Panc1 (cell line): ENCODE data around the gene DPT. TPM values are rescaled to one million over a fixed set of nuclear protein-coding genes. Genes with fewer than 3 reads are reported as not detected.

Source experiments
- ATAC-seq: fragments of 200-7000 bp; cut with Tn5 transposase; 2 replicates; pipeline ENCODE4 v1.9.1; 2020; ENCODE audit warnings: mild to moderate bottlenecking, moderate library complexity
- BruUV-seq: library from RNA; stranded (reverse); fragments of 400-500 nt; replicated peaks from 2 replicates; lab custom pipeline; 2021; lab: Mats Ljungman, UMichigan
- CTCF ChIA-PET: fragments of 300-600 bp; sonication (Branson Sonifier 250); formaldehyde crosslinking; loops from one replicate; lab custom pipeline; 2022; ENCODE audit warnings: antibody characterized with exemption; lab: Charles Lee
- POLR2A ChIA-PET: fragments of 300-600 bp; sonication (Branson Sonifier 250); formaldehyde crosslinking; loops from one replicate; lab custom pipeline; 2022; ENCODE audit warnings: antibody characterized with exemption; lab: Charles Lee
- DNase-seq: peaks from one replicate; pipeline ENCODE4 v3.0.0-alpha.2; 2010; ENCODE audit warnings: low read depth, low spot score
- H3K27ac ChIP-seq: 2 replicates; pipeline ENCODE4 v1.5.1; 2011; ENCODE audit warnings: mild to moderate bottlenecking, low read length, inconsistent platforms
- H3K27me3 ChIP-seq: fragments of 200-500 bp; sonication (Bioruptor generic); 2 replicates; pipeline ENCODE4 v1.6.0; 2014; ENCODE audit warnings: low read length, inconsistent platforms; ENCODE audit not compliant: control insufficient read depth, insufficient read depth
- H3K36me3 ChIP-seq: fragments of 200-500 bp; sonication (Bioruptor generic); 2 replicates; pipeline ENCODE4 v1.5.1; 2014; ENCODE audit warnings: inconsistent platforms, mild to moderate bottlenecking, low read length, moderate library complexity; ENCODE audit not compliant: control insufficient read depth, insufficient read depth
- H3K4me1 ChIP-seq: 2 replicates; pipeline ENCODE4 v1.5.1; 2011; ENCODE audit warnings: inconsistent platforms, mild to moderate bottlenecking, low read length, moderate library complexity; ENCODE audit not compliant: control insufficient read depth, insufficient read depth
- H3K4me3 ChIP-seq, 2 experiments: 2 replicates each; pipeline ENCODE4 v1.5.1; 2011 to 2012; ENCODE audit warnings: low read depth in 2 of 2, low read length in 2 of 2, mild to moderate bottlenecking in 2 of 2, inconsistent platforms in 1 of 2, moderate library complexity in 1 of 2
- H3K9me3 ChIP-seq: fragments of 200-500 bp; sonication (Bioruptor generic); 2 replicates; pipeline ENCODE4 v1.5.1; 2014; ENCODE audit warnings: low read depth, mild to moderate bottlenecking, inconsistent platforms, low read length, moderate library complexity; ENCODE audit not compliant: control insufficient read depth, insufficient read depth
- POLR2AphosphoS5 ChIP-seq: IDR thresholded peaks from 2 replicates; pipeline ENCODE4 v1.6.1; 2012; ENCODE audit warnings: mild to moderate bottlenecking, low read depth, low read length, moderate library complexity
- SIN3A ChIP-seq: IDR thresholded peaks from 2 replicates; pipeline ENCODE4 v1.6.1; 2012; ENCODE audit warnings: low read depth, mild to moderate bottlenecking, low read length, moderate library complexity, borderline replicate concordance; ENCODE audit not compliant: insufficient read depth
- TCF7L2 ChIP-seq: IDR thresholded peaks from 2 replicates; pipeline ENCODE4 v1.6.1; 2011; ENCODE audit warnings: mild to moderate bottlenecking, low read depth, low read length, inconsistent platforms
- in situ Hi-C: cut with HindIII; loops from 2 replicates; pipeline ENCODE4 v1.10.0; 2016; ENCODE audit warnings: low sequenced_read_pairs, low pct_unique_long_range_greater_than_20kb
- intact Hi-C: fragments of 100-400 bp; cut with micrococcal nuclease; formaldehyde crosslinking; loops from one replicate; pipeline ENCODE4 v1.10.0; 2022; ENCODE audit not compliant: unreplicated experiment
- total RNA-seq: library from RNA; stranded (reverse); gene quantifications from one replicate; pipeline ENCODE4 v1.2.1, GENCODE V29; 2021; ENCODE audit not compliant: unreplicated experiment
- TF ChIP-seq, protein P1 (sequence below), 2 experiments: IDR thresholded peaks; 2 replicates each; pipeline ENCODE4 v1.6.1; 2011 to 2012; ENCODE audit warnings: low read depth in 2 of 2, control low read depth in 1 of 2, low read length in 1 of 2, mild to moderate bottlenecking in 1 of 2, moderate library complexity in 1 of 2; ENCODE audit not compliant: insufficient read depth in 1 of 2
- TF ChIP-seq, protein P2 (sequence below): fragments of 450-650 bp; IDR thresholded peaks from 2 replicates; pipeline ENCODE4 v1.5.1; 2017; ENCODE audit warnings: mild to moderate bottlenecking

Gene DPT
- total RNA-seq, 1 experiment from 2014 or later, result not detected

DNA sequence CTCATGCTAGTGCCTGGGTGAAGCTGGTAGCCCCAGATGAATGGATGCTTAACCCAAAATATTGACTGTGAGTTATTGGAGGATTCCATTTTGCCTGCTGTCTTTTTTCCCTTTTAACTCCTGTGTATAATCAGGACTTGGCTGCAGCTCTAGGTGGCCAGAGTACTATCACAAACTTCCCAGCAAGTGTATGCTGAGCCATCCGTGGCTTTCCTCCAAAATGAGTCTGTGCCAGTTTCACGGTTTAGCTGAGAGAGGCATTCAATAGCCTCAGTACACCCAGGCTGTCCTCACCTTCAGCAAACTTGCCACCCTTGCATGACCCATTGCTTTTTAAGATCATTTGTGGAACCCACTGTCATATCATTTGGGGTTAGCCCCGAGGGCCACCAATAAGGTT, 5.3 kb upstream of the DPT start:
- no peaks in the 10 kb centered on the region for H3K36me3 ChIP-seq
- H3K27ac ChIP-seq, result no peak overlapping the region
- ATAC-seq, result no peak
- no peaks in the 10 kb centered on the region for H3K9me3 ChIP-seq
- CTCF ChIA-PET, result no interaction called here
- no TSS peak for BruUV-seq
- no peak for DNase-seq
- POLR2A ChIA-PET, result no interaction called here
- 0 out of 2 replicates have a peak, but pooled peaks cover 4% of the 10 kb centered on the region for H3K4me1 ChIP-seq
- no peaks in the 10 kb centered on the region; the same call in 1 of the 2 replicates for H3K27me3 ChIP-seq
- TF ChIP-seq SIN3A (no peak), POLR2AphosphoS5 (no peak)
- H3K4me3 ChIP-seq, result no peak overlapping the region
- intact Hi-C loops, result no loop called here
- in situ Hi-C loops, result no loop called here

DNA sequence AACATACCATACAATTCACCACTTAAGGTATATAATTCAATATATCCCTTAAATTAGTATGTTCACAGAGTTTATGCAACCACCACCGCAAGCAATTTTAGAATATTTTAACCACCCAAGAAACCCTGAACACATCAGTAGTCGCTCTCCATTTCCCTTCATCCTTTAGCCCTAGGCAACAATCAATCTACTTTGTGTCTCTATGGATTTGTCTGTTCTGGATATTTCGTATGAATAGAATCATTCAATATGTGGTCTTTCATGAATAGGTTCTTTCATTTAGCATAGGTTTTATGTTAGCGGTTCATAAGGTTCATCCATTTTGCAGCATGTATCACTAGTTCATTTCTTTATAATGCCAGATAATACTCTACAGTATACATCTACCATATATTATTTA, 4.2 kb upstream of the DPT start:
- Histone ChIP-seq H3K4me1 (0 out of 2 replicates have a peak, but pooled peaks cover 4% of the 10 kb centered on the region), H3K4me3 (no peak overlapping the region), H3K9me3 (no peaks in the 10 kb centered on the region), H3K27ac (no peak overlapping the region), H3K27me3 (no peaks in the 10 kb centered on the region; the same call in 1 of the 2 replicates), H3K36me3 (no peaks in the 10 kb centered on the region)
- POLR2A ChIA-PET, result no interaction called here
- no peak for ATAC-seq
- no peak for DNase-seq
- intact Hi-C loops (no loop called here), in situ Hi-C loops (no loop called here)
- BruUV-seq, result no TSS peak
- CTCF ChIA-PET, result no interaction called here
- TF ChIP-seq TCF7L2, result no peak
- TF ChIP-seq POLR2AphosphoS5, result no peak
- TF ChIP-seq, protein P1, sequence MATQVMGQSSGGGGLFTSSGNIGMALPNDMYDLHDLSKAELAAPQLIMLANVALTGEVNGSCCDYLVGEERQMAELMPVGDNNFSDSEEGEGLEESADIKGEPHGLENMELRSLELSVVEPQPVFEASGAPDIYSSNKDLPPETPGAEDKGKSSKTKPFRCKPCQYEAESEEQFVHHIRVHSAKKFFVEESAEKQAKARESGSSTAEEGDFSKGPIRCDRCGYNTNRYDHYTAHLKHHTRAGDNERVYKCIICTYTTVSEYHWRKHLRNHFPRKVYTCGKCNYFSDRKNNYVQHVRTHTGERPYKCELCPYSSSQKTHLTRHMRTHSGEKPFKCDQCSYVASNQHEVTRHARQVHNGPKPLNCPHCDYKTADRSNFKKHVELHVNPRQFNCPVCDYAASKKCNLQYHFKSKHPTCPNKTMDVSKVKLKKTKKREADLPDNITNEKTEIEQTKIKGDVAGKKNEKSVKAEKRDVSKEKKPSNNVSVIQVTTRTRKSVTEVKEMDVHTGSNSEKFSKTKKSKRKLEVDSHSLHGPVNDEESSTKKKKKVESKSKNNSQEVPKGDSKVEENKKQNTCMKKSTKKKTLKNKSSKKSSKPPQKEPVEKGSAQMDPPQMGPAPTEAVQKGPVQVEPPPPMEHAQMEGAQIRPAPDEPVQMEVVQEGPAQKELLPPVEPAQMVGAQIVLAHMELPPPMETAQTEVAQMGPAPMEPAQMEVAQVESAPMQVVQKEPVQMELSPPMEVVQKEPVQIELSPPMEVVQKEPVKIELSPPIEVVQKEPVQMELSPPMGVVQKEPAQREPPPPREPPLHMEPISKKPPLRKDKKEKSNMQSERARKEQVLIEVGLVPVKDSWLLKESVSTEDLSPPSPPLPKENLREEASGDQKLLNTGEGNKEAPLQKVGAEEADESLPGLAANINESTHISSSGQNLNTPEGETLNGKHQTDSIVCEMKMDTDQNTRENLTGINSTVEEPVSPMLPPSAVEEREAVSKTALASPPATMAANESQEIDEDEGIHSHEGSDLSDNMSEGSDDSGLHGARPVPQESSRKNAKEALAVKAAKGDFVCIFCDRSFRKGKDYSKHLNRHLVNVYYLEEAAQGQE (IDR thresholded peaks at IDR 0.05; ENCODE audit: insufficient read depth in 1 of 2, low read depth in 2 of 2, low read length in 1 of 2), result no peak
- TF ChIP-seq, protein P2, sequence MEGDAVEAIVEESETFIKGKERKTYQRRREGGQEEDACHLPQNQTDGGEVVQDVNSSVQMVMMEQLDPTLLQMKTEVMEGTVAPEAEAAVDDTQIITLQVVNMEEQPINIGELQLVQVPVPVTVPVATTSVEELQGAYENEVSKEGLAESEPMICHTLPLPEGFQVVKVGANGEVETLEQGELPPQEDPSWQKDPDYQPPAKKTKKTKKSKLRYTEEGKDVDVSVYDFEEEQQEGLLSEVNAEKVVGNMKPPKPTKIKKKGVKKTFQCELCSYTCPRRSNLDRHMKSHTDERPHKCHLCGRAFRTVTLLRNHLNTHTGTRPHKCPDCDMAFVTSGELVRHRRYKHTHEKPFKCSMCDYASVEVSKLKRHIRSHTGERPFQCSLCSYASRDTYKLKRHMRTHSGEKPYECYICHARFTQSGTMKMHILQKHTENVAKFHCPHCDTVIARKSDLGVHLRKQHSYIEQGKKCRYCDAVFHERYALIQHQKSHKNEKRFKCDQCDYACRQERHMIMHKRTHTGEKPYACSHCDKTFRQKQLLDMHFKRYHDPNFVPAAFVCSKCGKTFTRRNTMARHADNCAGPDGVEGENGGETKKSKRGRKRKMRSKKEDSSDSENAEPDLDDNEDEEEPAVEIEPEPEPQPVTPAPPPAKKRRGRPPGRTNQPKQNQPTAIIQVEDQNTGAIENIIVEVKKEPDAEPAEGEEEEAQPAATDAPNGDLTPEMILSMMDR, result no peak
- no peak for TF ChIP-seq SIN3A

DNA sequence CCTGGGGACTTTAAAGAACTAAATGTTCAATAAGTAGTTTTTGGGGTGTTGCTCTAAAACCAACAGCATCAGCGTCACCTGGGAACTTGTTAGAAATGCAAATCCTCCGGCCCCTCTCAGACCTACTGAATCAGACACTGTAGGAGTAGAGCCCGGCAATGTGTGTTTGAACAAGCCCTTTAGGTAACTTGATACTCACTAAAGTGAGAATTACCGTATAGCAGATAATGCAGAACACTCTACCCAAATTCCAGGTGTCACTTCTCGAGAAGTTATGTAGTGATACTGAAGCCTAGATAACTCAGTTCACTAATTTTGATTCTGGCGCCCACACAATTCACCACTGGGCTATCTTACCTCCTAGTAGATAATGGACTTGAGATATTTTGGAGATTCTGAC, 3.7 kb upstream of the DPT start:
- intact Hi-C loops, result no loop called here

More for the DNA sequence above, 3.7 kb upstream of the DPT start:
- Histone ChIP-seq H3K4me3 (no peak overlapping the region), H3K9me3 (no peaks in the 10 kb centered on the region), H3K36me3 (no peaks in the 10 kb centered on the region), H3K27ac (no peak overlapping the region), H3K27me3 (no peaks in the 10 kb centered on the region; the same call in 1 of the 2 replicates), H3K4me1 (0 out of 2 replicates have a peak, but pooled peaks cover under 1% of the 10 kb centered on the region)
- in situ Hi-C loops, result no loop called here
- ChIA-PET CTCF (no interaction called here), POLR2A (no interaction called here)
- DNase-seq (no peak), ATAC-seq (no peak)
- no TSS peak for BruUV-seq
- TF ChIP-seq TCF7L2, result no peak
- no peak for TF ChIP-seq SIN3A
- TF ChIP-seq, protein P2, result no peak
- TF ChIP-seq POLR2AphosphoS5, result no peak
